B cell (primary cell): Measurements from ENCODE around the gene FILIP1.

Source experiments
- CTCF ChIP-seq: fragments of 200-600 bp; IDR thresholded peaks from one replicate; pipeline ENCODE4 v1.8.0; 2022; ENCODE audit warnings: antibody characterized with exemption, mild to moderate bottlenecking
- EZH2 ChIP-seq: IDR thresholded peaks from 2 replicates; pipeline ENCODE4 v1.6.1; 2012; ENCODE audit warnings: borderline replicate concordance, low read depth, mild to moderate bottlenecking, moderate library complexity, low read length; ENCODE audit not compliant: insufficient read depth, poor library complexity, severe bottlenecking

GRCh38 chr6:75449630-75450206 lies 43.9 kb downstream of the FILIP1 start:
- TF ChIP-seq CTCF: no peak
- TF ChIP-seq EZH2: no peak
